ENCODE measurements around the gene TMEM41B.

- TF ChIP-seq CTCF (IDR thresholded peaks at IDR 0.05) (no peak), POLR2A (IDR thresholded peaks at IDR 0.05) (no peak)
Observed at GRCh38 chr11:9266926-9267325, 47.5 kb downstream of the TMEM41B start.

Data from thyroid gland (tissue), 4 donors.